Measurements from ENCODE around the gene DNLZ. TPM values are rescaled to one million over a fixed set of nuclear protein-coding genes. Genes with fewer than 3 reads are reported as not detected.
"Not testable (repeated sequence)": the region's sequence is repeated elsewhere in the genome, so short reads cannot be mapped to it uniquely, and the experiment has no call there.

The DNLZ gene
- total and polyA plus RNA-seq, 7 donors, result 8.2 to 40.7 (median 18.7) TPM

- intact Hi-C loops (cut with DNase I), result no loop called here
- Histone ChIP-seq H3K4me1 (peaks cover under 1% of the 10 kb centered on the region), H3K36me3 (ENCODE audit: insufficient read depth in 1 of 2, low read depth in 1 of 2) (no peaks in the 10 kb centered on the region), H3K9me3 (no peaks in the 10 kb centered on the region), H3K27ac (no peak overlapping the region), H3K27me3 (ENCODE audit: insufficient read depth in 3 of 3, low read length in 2 of 3) (peaks cover 0 to 38% (median 8%) of the 10 kb centered on the region in 3 donors), H3K4me3 (no peak overlapping the region)
- no peak for TF ChIP-seq CTCF (IDR thresholded peaks at IDR 0.05)
- 62 to 75% (median 71%) methylated on average over 23 of the region's 23 CpGs for WGBS, 3 donors
- DNase-seq, result no peak
- no peak for ATAC-seq
Measured at GRCh38 chr9:136322756-136323330, 40.7 kb downstream of the DNLZ start.

GRCh38 chr9:136321561-136321960 is 42.0 kb downstream of the DNLZ start:
- Histone ChIP-seq H3K27ac (no peak overlapping the region), H3K4me3 (no peak overlapping the region), H3K4me1 (no peaks in the 10 kb centered on the region), H3K27me3 (ENCODE audit: insufficient read depth in 3 of 3, low read length in 2 of 3) (peaks cover 0 to 32% (median 5%) of the 10 kb centered on the region in 3 donors), H3K36me3 (ENCODE audit: insufficient read depth in 1 of 2, low read depth in 1 of 2) (no peaks in the 10 kb centered on the region), H3K9me3 (no peaks in the 10 kb centered on the region)
- no peak for TF ChIP-seq CTCF (IDR thresholded peaks at IDR 0.05)
- 75 to 82% (median 80%) methylated on average over 19 of the region's 19 CpGs for WGBS, 3 donors
- no peak for DNase-seq
- intact Hi-C loops (cut with DNase I), result no loop called here
- no peak for ATAC-seq

- ATAC-seq; H3K27ac ChIP-seq; H3K9me3 ChIP-seq; H3K36me3 ChIP-seq (ENCODE audit: insufficient read depth in 1 of 2, low read depth in 1 of 2); intact Hi-C loops (cut with DNase I); DNase-seq; H3K4me1 ChIP-seq; H3K4me3 ChIP-seq: not testable (repeated sequence)
- peaks cover 0 to 26% (median 5%) of the 10 kb centered on the region in 3 donors for H3K27me3 ChIP-seq (ENCODE audit: insufficient read depth in 3 of 3, low read length in 2 of 3)
Measured at GRCh38 chr9:136320972-136321371, 42.6 kb downstream of the DNLZ start.

- H3K27ac ChIP-seq; DNase-seq; H3K9me3 ChIP-seq; H3K4me1 ChIP-seq; intact Hi-C loops (cut with DNase I); ATAC-seq; H3K4me3 ChIP-seq; H3K36me3 ChIP-seq (ENCODE audit: insufficient read depth in 1 of 2, low read depth in 1 of 2): not testable (repeated sequence)
- H3K27me3 ChIP-seq (ENCODE audit: insufficient read depth in 3 of 3, low read length in 2 of 3), result peaks cover 0 to 16% (median 5%) of the 10 kb centered on the region in 3 donors
- 90 to 92% (median 91%) methylated on average over 3 of the region's 3 CpGs for WGBS, 3 donors
Measured at GRCh38 chr9:136319955-136320354, 43.6 kb downstream of the DNLZ start.

- H3K27ac ChIP-seq; H3K36me3 ChIP-seq (ENCODE audit: insufficient read depth in 1 of 2, low read depth in 1 of 2); intact Hi-C loops (cut with DNase I); H3K4me3 ChIP-seq; DNase-seq; ATAC-seq; H3K4me1 ChIP-seq: not testable (repeated sequence)
- Histone ChIP-seq H3K27me3 (ENCODE audit: insufficient read depth in 3 of 3, low read length in 2 of 3) (peaks cover 0 to 14% (median 6%) of the 10 kb centered on the region in 3 donors), H3K9me3 (peaks cover 12% of the 10 kb centered on the region)
- 92 to 97% (median 96%) methylated on average over 14 of the region's 14 CpGs for WGBS, 3 donors
Measured at GRCh38 chr9:136319244-136319643, 44.3 kb downstream of the DNLZ start.

GRCh38 chr9:136318776-136319241 is 44.7 kb downstream of the DNLZ start:
- Histone ChIP-seq H3K4me1 (no peaks in the 10 kb centered on the region), H3K36me3 (ENCODE audit: insufficient read depth in 1 of 2, low read depth in 1 of 2) (no peaks in the 10 kb centered on the region), H3K4me3 (no peak overlapping the region), H3K27me3 (ENCODE audit: insufficient read depth in 3 of 3, low read length in 2 of 3) (peaks cover 0 to 14% (median 6%) of the 10 kb centered on the region in 3 donors), H3K27ac (no peak overlapping the region), H3K9me3 (peaks cover 12% of the 10 kb centered on the region)
- DNase-seq, result no peak
- no peak for ATAC-seq
- intact Hi-C loops (cut with DNase I), result no loop called here
- TF ChIP-seq CTCF (IDR thresholded peaks at IDR 0.05), result no peak
- WGBS, 3 donors, result 72 to 82% (median 76%) methylated on average over 11 to 16 of the region's 16 CpGs
